Measurements from ENCODE around the gene CSHL1.

The CSHL1 gene

GRCh38 chr17:63911041-63911635 is at the start of gene CSHL1:
Gene CSHL1, minus strand, starts transcription at chr17:63911258. Its CDS starts 62 bp downstream, at chr17:63911196.
- DNase-seq (ENCODE audit: low read depth), result no peak

- no peak for DNase-seq (ENCODE audit: low read depth)
These were observed 49.4 kb upstream of the CSHL1 start for GRCh38 chr17:63960430-63960829.

- no peak for DNase-seq (ENCODE audit: low read depth)
These were observed 48.9 kb upstream of the CSHL1 start for GRCh38 chr17:63960006-63960405.

- DNase-seq (ENCODE audit: low read depth), result no peak
These were observed 45.4 kb upstream of the CSHL1 start for GRCh38 chr17:63956296-63956920.

- DNase-seq (ENCODE audit: low read depth), result no peak
These were observed 44.7 kb upstream of the CSHL1 start for GRCh38 chr17:63955791-63956190.

GRCh38 chr17:63955232-63955631 is 44.2 kb upstream of the CSHL1 start:
- no peak for DNase-seq (ENCODE audit: low read depth)

GRCh38 chr17:63954402-63955063 is 43.5 kb upstream of the CSHL1 start:
- no peak for DNase-seq (ENCODE audit: low read depth)

- DNase-seq (ENCODE audit: low read depth), result no peak
These were observed 40.2 kb upstream of the CSHL1 start for GRCh38 chr17:63950940-63951907.

GRCh38 chr17:63949576-63950250 is 38.7 kb upstream of the CSHL1 start:
- DNase-seq (ENCODE audit: low read depth), result no peak

GRCh38 chr17:63948521-63948920 is 37.5 kb upstream of the CSHL1 start:
- DNase-seq (ENCODE audit: low read depth), result no peak

GRCh38 chr17:63947711-63948330 is 36.8 kb upstream of the CSHL1 start:
- no peak for DNase-seq (ENCODE audit: low read depth)

- peak; percentile 23 for DNase-seq (ENCODE audit: low read depth)
These were observed 35.6 kb upstream of the CSHL1 start for GRCh38 chr17:63946440-63947363.

- DNase-seq (ENCODE audit: low read depth), result no peak
These were observed 34.9 kb upstream of the CSHL1 start for GRCh38 chr17:63945784-63946439.

- DNase-seq (ENCODE audit: low read depth), result no peak
These were observed 33.9 kb upstream of the CSHL1 start for GRCh38 chr17:63944736-63945499.

- DNase-seq (ENCODE audit: low read depth), result no peak
These were observed 32.7 kb upstream of the CSHL1 start for GRCh38 chr17:63943745-63944144.

GRCh38 chr17:63942309-63942985 is 31.4 kb upstream of the CSHL1 start:
- no peak for DNase-seq (ENCODE audit: low read depth)

- no peak for DNase-seq (ENCODE audit: low read depth)
These were observed 30.7 kb upstream of the CSHL1 start for GRCh38 chr17:63941751-63942150.

- DNase-seq (ENCODE audit: low read depth), result no peak
These were observed 30.1 kb upstream of the CSHL1 start for GRCh38 chr17:63941162-63941561.
